OCI-LY7 (cell line): Measurements from ENCODE around the gene MRPL10.

Source experiments
- CTCF ChIP-seq: fragments of 200-600 bp; sonication (generic); conservative IDR thresholded peaks from 2 replicates; pipeline ENCODE4 v1.5.1; 2014; ENCODE audit warnings: mild to moderate bottlenecking, antibody characterized with exemption, low read length, moderate library complexity, mixed read lengths
- EZH2phosphoT487 ChIP-seq: fragments of 200-600 bp; sonication (generic); IDR thresholded peaks from 2 replicates; pipeline ENCODE4 v1.6.1; 2018; ENCODE audit warnings: low read depth, borderline replicate concordance, mild to moderate bottlenecking, mixed run types, antibody characterized with exemption, low read length, moderate library complexity, mixed read lengths

DNA sequence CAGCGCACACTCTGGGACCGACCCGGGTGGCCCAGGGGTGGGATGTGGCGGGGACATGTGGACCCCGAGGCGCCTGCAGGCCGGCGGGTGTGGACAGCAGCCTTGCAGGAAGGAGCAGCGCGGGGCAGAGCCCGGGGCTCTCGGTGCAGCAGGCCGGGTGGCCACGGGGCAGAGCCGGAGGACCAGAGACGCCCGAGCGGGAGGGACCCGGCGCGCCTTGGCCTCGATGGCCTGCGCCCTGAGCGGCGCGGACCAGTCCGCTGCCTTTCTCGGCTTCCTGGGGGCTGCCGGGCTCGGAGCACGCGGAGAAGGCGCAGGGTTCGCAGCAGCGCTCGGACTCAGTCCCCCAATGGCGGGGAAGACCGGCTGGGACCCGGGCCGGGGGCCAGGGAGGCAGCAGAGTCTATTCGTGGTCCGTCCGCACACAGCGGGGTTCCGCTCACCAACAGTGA, 53.1 kb downstream of the MRPL10 start:
- no peak for TF ChIP-seq CTCF
- no peak for TF ChIP-seq EZH2phosphoT487
